Activated CD4-positive, alpha-beta memory T cell treated with anti-CD3 and anti-CD28 coated beads for 36 hours (primary cell): ENCODE measurements around the gene SCLT1. TPM values are rescaled to one million over a fixed set of nuclear protein-coding genes. Genes with fewer than 3 reads are reported as not detected.

Experiments
- CTCF ChIA-PET: fragments of 350-600 bp; sonication (Branson Sonifier 250); formaldehyde crosslinking; loops from one replicate; lab custom pipeline; 2021; ENCODE audit warnings: antibody characterized with exemption, inconsistent platforms; lab: Charles Lee
- POLR2A ChIA-PET: fragments of 350-600 bp; sonication (Branson Sonifier 250); formaldehyde crosslinking; loops from one replicate; lab custom pipeline; 2021; ENCODE audit warnings: antibody characterized with exemption; lab: Charles Lee
- DNase-seq: peaks from one replicate; pipeline ENCODE4 v3.0.0-alpha.2; 2020
- H3K27ac Mint-ChIP-seq: one replicate; pipeline ENCODE4 v1.8.0; 2021; ENCODE audit warnings: mixed read lengths
- H3K27me3 Mint-ChIP-seq: one replicate; pipeline ENCODE4 v1.8.0; 2021; ENCODE audit warnings: mixed read lengths
- H3K36me3 Mint-ChIP-seq: one replicate; pipeline ENCODE4 v1.8.0; 2021; ENCODE audit warnings: mixed read lengths
- H3K4me1 Mint-ChIP-seq: one replicate; pipeline ENCODE4 v1.8.0; 2021; ENCODE audit warnings: low read depth, mixed read lengths
- H3K4me3 Mint-ChIP-seq: one replicate; pipeline ENCODE4 v1.8.0; 2021; ENCODE audit warnings: mild to moderate bottlenecking, mixed read lengths
- H3K9me3 Mint-ChIP-seq: one replicate; pipeline ENCODE4 v1.8.0; 2021; ENCODE audit warnings: mixed read lengths
- intact Hi-C: fragments of 100-400 bp; cut with micrococcal nuclease; formaldehyde crosslinking; loops from one replicate; pipeline ENCODE4 v1.15.1; 2023
- total RNA-seq, 2 experiments: library from RNA; stranded (reverse); gene quantifications; one replicate each; pipeline ENCODE4 v1.2.3, GENCODE V29; 2021

Gene SCLT1
- total RNA-seq, 2 experiments from 2014 or later: 20.8 to 20.9 TPM

DNA sequence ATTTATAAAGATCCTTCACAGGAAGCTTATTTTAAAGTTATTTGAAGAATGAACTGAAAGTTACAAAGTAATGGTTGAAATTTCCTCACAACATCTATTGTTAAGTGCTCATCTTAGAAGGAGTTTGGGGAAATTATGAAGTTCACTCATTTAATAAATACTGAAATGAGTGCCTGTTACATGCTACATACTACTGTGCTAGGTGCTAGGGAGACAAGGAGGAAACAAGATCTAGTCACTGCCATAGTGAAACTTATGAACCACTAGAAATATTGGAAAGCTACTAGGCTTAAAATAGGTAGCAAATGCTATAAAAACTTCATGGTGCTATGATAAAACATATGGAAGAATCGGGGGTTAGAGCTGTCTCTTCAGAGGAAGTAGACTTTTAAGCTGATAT, 186.8 kb downstream of the SCLT1 start:
- CTCF ChIA-PET: no interaction called here
- no peaks in the 10 kb centered on the region for H3K9me3 Mint-ChIP-seq
- intact Hi-C loops: no loop called here

DNA sequence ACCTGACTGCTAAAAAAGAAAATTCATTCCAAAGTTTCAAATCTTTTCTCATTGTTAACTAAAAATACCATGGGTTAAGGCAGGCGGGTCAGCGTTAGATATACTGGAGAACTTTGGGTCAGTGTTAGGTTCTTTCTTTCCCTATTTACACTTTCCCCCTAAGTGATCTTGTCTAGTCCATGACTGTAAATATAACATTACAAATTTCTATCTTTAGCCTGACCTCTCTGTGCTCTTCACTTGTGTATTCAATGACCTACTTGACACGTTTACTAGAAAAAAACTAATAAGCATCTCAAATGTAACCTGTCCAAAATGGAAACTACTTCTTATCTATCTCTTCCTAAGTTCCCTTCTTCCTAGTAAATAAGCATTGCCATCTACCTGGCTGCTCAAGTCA, 188.5 kb downstream of the SCLT1 start:
- ChIA-PET POLR2A (no interaction called here), CTCF (no interaction called here)
- intact Hi-C loops: no loop called here
- Mint-ChIP-seq H3K27ac (no peak overlapping the region), H3K4me1 (no peaks in the 10 kb centered on the region), H3K27me3 (no peaks in the 10 kb centered on the region), H3K4me3 (no peak overlapping the region), H3K9me3 (no peaks in the 10 kb centered on the region), H3K36me3 (peaks cover 5% of the 10 kb centered on the region)
- no peak for DNase-seq

More for the DNA sequence above, 186.8 kb downstream of the SCLT1 start:
- DNase-seq: no peak
- H3K4me3 Mint-ChIP-seq: no peak overlapping the region
- no peaks in the 10 kb centered on the region for H3K27me3 Mint-ChIP-seq
- POLR2A ChIA-PET: interaction anchor here (0.6 kb wide), 1 partner anchor 720 kb away, joined by 4 read pairs; no protein-coding TSS in a partner anchor
- no peaks in the 10 kb centered on the region for H3K4me1 Mint-ChIP-seq
- H3K36me3 Mint-ChIP-seq: peaks cover 5% of the 10 kb centered on the region
- H3K27ac Mint-ChIP-seq: no peak overlapping the region

DNA sequence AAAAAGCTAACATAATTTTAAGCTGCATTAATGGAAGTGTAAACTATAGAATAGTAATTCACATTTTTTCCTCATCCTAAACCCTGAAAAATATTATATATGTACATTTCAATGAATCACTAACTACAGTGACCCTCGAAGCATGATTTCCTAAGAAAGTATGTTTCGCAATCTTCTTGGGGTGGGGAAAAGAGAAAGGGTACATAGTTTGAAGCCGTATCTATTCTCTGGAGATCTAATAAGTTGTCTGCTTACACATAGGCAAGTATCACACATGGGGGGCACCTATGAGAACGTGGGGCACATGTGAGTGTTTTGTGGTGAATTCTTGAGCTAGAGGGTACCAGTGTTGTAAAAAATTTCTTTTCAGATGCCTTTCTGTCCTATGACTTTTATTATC, 212.7 kb downstream of the SCLT1 start:
- POLR2A ChIA-PET: no interaction called here
- peaks cover 6% of the 10 kb centered on the region for H3K36me3 Mint-ChIP-seq
- no peak for DNase-seq
- H3K27me3 Mint-ChIP-seq: no peaks in the 10 kb centered on the region
- H3K4me1 Mint-ChIP-seq: no peaks in the 10 kb centered on the region
- H3K9me3 Mint-ChIP-seq: no peaks in the 10 kb centered on the region
- intact Hi-C loops: no loop called here
- CTCF ChIA-PET: no interaction called here
- H3K27ac Mint-ChIP-seq: no peak overlapping the region
- no peak overlapping the region for H3K4me3 Mint-ChIP-seq

DNA sequence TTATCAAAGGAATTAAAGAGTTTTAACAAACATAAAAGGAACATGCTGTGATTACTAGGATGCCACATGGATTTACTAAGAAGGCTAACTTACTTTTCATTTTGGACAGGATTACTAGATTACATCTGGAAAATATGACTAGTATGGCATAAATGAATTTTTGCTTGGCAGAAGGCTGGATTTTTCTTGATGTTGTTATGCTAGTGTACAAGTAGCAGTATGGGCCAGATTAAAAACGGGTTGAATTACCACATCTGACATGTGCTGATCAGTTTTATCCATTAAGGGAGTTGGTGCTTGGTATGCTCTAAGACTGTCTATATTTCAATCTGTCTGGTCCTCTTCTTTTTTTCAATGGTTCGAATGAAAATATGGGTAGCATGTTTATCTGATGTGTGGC, 213.4 kb downstream of the SCLT1 start:
- ChIA-PET CTCF (no interaction called here), POLR2A (no interaction called here)
- peaks cover 8% of the 10 kb centered on the region for H3K36me3 Mint-ChIP-seq
- no peaks in the 10 kb centered on the region for H3K27me3 Mint-ChIP-seq
- H3K4me3 Mint-ChIP-seq: no peak overlapping the region
- no peak overlapping the region for H3K27ac Mint-ChIP-seq
- H3K9me3 Mint-ChIP-seq: no peaks in the 10 kb centered on the region
- no peak for DNase-seq
- no peaks in the 10 kb centered on the region for H3K4me1 Mint-ChIP-seq
- intact Hi-C loops: no loop called here

DNA sequence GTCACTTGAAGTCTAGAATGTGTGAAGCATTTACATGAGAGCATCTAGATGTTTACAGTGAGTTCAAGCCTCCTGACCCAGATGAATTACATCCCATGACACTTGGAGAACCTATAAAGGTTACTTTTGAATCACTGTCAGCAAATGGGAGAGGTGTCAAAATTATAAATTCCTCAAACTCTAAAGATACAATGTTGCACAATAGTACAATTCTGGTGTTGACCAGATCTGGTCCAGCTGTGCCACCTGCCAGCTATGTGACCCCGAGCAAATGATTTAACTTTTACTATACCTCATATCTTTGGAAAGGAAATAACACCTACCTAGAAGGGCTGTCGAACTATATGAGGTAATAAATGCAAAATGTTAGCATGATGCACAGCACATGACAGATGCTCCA, 214.1 kb downstream of the SCLT1 start:
- intact Hi-C loops: no loop called here
- no peaks in the 10 kb centered on the region for H3K27me3 Mint-ChIP-seq
- H3K9me3 Mint-ChIP-seq: no peaks in the 10 kb centered on the region
- ChIA-PET CTCF (no interaction called here), POLR2A (interaction anchor here (1.0 kb wide), 1 partner anchor 10 kb away, joined by 3 read pairs; no protein-coding TSS in a partner anchor)
- DNase-seq: no peak
- peaks cover 11% of the 10 kb centered on the region for H3K36me3 Mint-ChIP-seq
- H3K4me1 Mint-ChIP-seq: no peaks in the 10 kb centered on the region
- H3K4me3 Mint-ChIP-seq: no peak overlapping the region
- no peak overlapping the region for H3K27ac Mint-ChIP-seq

DNA sequence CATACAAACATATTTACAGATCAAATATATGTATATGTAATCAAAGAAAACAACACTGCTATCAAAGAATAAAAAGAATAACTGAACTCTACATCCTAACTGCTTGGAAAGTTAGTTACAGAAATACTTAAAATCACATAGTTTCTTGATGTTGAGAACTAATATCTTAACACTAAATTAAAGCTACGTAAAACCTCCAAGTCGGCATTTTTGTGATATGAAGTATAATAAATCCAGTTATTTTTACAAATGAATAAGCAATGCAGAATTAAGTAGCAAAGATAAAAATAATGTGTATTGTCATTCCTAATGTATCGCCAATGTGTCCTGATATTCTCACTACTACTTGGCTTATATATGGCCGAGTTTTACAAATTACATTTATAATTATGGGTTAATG, 215.4 kb downstream of the SCLT1 start:
- no peak for DNase-seq
- Mint-ChIP-seq H3K4me3 (no peak overlapping the region), H3K4me1 (no peaks in the 10 kb centered on the region), H3K36me3 (peaks cover 16% of the 10 kb centered on the region), H3K27ac (no peak overlapping the region), H3K27me3 (no peaks in the 10 kb centered on the region), H3K9me3 (no peaks in the 10 kb centered on the region)
- CTCF ChIA-PET: no interaction called here
- intact Hi-C loops: no loop called here
- POLR2A ChIA-PET: no interaction called here

DNA sequence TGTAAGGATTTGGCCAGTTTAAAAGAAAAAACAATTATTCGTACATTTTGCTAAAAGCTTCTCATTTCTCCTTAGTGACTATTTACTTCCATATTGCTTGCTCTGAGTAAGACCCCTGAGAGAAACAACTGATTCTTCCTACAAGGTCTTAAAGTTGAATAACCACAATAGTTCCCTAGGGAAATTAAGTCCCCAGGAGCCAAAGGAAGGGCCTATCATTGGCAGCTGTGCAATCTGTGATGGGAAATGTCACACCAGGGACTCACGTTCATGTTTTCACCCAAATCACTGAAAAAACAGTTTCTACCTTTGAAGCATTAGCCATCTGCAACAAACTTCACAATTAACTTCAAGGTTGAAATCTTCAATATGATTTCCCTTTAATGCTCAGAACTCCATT, 217.1 kb downstream of the SCLT1 start:
- Mint-ChIP-seq H3K9me3 (no peaks in the 10 kb centered on the region), H3K27ac (no peak overlapping the region), H3K4me1 (no peaks in the 10 kb centered on the region), H3K4me3 (no peak overlapping the region), H3K27me3 (no peaks in the 10 kb centered on the region), H3K36me3 (peaks cover 27% of the 10 kb centered on the region)
- ChIA-PET POLR2A (no interaction called here), CTCF (interaction anchor here (1.8 kb wide), 1 partner anchor 14 kb away, joined by 5 read pairs; no protein-coding TSS in a partner anchor)
- no peak for DNase-seq
- intact Hi-C loops: no loop called here

DNA sequence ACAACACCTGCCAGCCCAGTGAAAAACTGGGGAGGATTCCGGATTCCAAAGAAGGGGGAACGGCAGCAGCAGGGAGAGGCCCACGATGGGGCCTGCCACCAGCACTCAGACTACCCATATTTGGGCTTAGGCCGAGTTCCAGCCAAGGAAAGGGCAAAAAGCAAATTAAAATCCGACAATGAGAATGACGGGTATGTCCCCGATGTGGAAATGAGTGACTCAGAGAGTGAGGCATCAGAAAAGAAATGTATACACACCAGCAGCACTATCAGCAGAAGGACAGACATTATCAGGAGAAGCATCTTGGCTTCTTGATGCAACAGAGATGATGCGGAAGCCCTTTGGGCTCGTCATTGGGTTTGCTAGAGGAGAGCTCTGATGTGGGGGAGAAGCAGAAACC, 221.4 kb downstream of the SCLT1 start:
- peaks cover 9% of the 10 kb centered on the region for H3K4me1 Mint-ChIP-seq
- H3K36me3 Mint-ChIP-seq: peaks cover 56% of the 10 kb centered on the region
- no peaks in the 10 kb centered on the region for H3K9me3 Mint-ChIP-seq
- no peak for DNase-seq
- no peak overlapping the region for H3K27ac Mint-ChIP-seq
- intact Hi-C loops: no loop called here
- no peaks in the 10 kb centered on the region for H3K27me3 Mint-ChIP-seq
- POLR2A ChIA-PET: no interaction called here
- CTCF ChIA-PET: no interaction called here
- no peak overlapping the region for H3K4me3 Mint-ChIP-seq

DNA sequence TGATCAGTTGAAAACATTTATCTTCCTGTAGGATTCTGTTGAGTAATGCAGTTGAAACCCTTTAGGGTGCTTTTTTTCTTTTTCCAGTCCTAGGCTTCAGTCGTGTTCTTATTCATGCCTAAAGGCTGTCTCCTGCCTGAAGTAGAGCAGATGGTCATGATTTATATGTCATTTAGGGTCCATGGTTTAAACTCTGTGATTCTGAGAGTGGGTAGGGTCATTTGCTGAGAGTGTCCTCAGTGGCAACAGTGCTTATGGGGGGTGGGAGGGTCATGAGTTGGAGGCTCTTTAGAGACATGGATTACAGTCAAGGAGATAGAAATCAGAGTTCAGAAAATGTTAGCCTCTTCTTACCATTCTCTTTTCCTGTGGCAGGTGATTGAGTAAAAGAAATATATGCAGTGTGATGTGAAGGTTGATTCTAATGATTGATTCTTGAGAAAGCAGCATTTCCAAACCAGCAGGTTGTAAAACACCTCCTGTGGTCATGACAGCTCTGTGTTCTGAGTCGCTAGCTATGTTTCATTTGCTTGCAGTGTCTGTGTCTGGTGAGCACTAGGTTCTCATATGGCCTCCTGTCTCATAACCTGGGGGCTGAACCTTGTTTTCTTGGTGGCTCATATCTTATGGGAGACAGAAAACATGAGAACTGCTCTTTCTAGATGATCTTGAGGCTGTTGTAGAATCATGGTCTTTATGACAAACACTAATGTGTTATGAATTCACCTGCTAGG, 223.4 kb downstream of the SCLT1 start:
- ChIA-PET CTCF (no interaction called here), POLR2A (interaction anchor here (1.8 kb wide), 1 partner anchor 15 kb away, joined by 7 read pairs; no protein-coding TSS in a partner anchor)
- Mint-ChIP-seq H3K4me3 (no peak overlapping the region), H3K9me3 (no peaks in the 10 kb centered on the region), H3K36me3 (peaks cover 60% of the 10 kb centered on the region), H3K4me1 (peaks cover 9% of the 10 kb centered on the region), H3K27me3 (no peaks in the 10 kb centered on the region), H3K27ac (peak overlapping the region; percentile 38)
- intact Hi-C loops: no loop called here
- no peak for DNase-seq

DNA sequence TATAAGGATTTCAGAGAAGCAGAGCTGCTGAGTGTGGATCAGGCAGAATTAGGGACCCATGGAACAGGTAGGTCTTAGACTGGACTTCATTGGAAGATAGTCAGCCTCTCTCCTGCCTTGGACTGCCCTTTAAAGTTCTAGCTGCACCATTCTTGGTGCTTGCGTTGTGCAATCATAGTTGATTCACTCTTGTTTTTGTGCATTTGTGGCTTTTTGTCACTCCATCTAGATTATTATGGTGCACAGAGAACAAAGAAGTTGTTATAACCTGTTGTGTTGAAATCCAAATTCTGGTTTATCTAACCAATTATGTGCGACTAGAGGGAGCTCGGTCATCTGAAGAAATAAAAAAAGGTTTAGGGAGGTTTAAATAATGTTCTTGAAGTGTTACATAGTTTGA, 224.6 kb downstream of the SCLT1 start:
- intact Hi-C loops: no loop called here
- ChIA-PET CTCF (interaction anchor here (0.7 to 0.8 kb wide), 2 partner anchors 31 to 86 kb away, joined by 3 read pairs; no protein-coding TSS in a partner anchor), POLR2A (interaction anchor here (1.2 to 1.8 kb wide), 2 partner anchors 10 to 14 kb away, joined by 3 to 7 read pairs; no protein-coding TSS in a partner anchor)
- peaks cover 9% of the 10 kb centered on the region for H3K4me1 Mint-ChIP-seq
- H3K9me3 Mint-ChIP-seq: no peaks in the 10 kb centered on the region
- no peak for DNase-seq
- peak overlapping the region; percentile 18 for H3K27ac Mint-ChIP-seq
- H3K4me3 Mint-ChIP-seq: no peak overlapping the region
- peaks cover 58% of the 10 kb centered on the region for H3K36me3 Mint-ChIP-seq
- H3K27me3 Mint-ChIP-seq: no peaks in the 10 kb centered on the region

DNA sequence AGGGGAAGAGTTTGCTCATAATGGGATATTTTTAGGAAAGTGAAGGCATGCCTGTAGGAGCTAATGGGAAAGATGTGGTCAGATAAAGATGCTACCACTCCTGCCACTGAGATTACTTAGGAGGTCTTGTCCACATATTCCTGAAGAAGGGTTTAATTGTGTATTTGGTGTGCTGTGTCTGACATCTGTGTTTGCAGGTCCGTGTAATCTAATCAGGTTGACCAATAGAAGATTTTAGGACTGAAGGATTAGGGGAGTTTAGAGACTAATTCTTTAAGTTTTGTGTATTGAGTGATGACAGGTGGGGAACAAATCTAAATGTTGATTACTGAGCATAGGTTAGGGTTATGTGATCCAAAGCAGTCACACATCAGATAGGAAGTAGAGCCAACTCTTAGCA, 226.6 kb downstream of the SCLT1 start:
- Mint-ChIP-seq H3K27ac (no peak overlapping the region), H3K36me3 (peaks cover 55% of the 10 kb centered on the region), H3K27me3 (no peaks in the 10 kb centered on the region), H3K4me3 (no peak overlapping the region), H3K4me1 (peaks cover 29% of the 10 kb centered on the region), H3K9me3 (no peaks in the 10 kb centered on the region)
- no peak for DNase-seq
- ChIA-PET CTCF (interaction anchor here (0.6 kb wide), 1 partner anchor 657 kb away, joined by 3 read pairs; no protein-coding TSS in a partner anchor), POLR2A (no interaction called here)
- intact Hi-C loops: no loop called here

DNA sequence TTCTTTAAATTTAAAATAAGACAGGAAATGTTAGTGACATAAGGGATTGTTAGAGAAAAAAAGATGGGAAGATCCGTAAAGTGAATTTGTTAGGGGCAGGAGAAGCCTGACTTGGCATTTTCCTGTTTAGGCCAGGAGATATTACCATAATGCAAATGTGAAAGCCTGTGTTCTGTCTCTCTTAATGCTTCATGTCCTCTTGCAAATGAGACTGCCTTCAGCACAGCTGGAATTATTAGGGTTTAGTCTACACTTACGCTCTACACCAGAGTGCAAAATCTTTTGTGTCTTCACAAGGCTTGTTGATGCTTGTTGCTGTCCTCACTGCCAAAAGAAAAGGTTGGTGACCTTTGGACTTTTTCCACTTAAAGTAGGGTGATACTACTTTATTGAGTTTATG, 227.1 kb downstream of the SCLT1 start:
- H3K9me3 Mint-ChIP-seq: no peaks in the 10 kb centered on the region
- no peak overlapping the region for H3K27ac Mint-ChIP-seq
- no peaks in the 10 kb centered on the region for H3K27me3 Mint-ChIP-seq
- ChIA-PET POLR2A (no interaction called here), CTCF (no interaction called here)
- peaks cover 32% of the 10 kb centered on the region for H3K4me1 Mint-ChIP-seq
- H3K4me3 Mint-ChIP-seq: no peak overlapping the region
- no peak for DNase-seq
- intact Hi-C loops: no loop called here
- peaks cover 54% of the 10 kb centered on the region for H3K36me3 Mint-ChIP-seq

DNA sequence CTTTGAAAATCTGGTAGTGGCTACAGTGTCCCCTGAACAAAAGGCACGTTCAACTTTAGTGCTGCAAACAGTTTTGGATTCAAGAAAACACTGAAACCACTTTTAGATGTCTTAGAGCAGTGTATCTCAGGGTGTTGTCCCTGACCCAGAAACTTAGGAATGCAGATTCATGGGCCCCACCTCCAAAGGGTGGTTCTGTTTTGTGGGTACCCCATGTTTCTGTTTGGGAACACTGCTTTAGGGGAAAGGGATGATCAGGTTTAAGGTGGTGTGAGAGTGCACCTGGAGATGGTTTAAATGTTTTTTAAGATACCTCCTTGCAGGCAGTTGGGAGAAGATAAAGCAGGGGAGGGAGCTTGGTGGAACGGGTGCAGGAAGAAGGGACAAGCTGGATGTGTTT, 228.2 kb downstream of the SCLT1 start:
- ChIA-PET POLR2A (no interaction called here), CTCF (no interaction called here)
- no peaks in the 10 kb centered on the region for H3K27me3 Mint-ChIP-seq
- H3K4me3 Mint-ChIP-seq: no peak overlapping the region
- no peaks in the 10 kb centered on the region for H3K9me3 Mint-ChIP-seq
- no peak overlapping the region for H3K27ac Mint-ChIP-seq
- intact Hi-C loops: no loop called here
- peaks cover 42% of the 10 kb centered on the region for H3K4me1 Mint-ChIP-seq
- H3K36me3 Mint-ChIP-seq: peaks cover 50% of the 10 kb centered on the region
- DNase-seq: no peak
